GM12878 (cell line): Measurements from ENCODE around the gene PIMREG. TPM values are rescaled to one million over a fixed set of nuclear protein-coding genes. Genes with fewer than 3 reads are reported as not detected.

Source experiments
- BACH1 ChIP-seq: fragments of 450-650 bp; IDR thresholded peaks from 2 replicates; pipeline ENCODE4 v1.6.1; 2017; ENCODE audit warnings: mild to moderate bottlenecking, borderline replicate concordance
- BHLHE40 ChIP-seq, 2 experiments: fragments of 450-650 bp in 1 of 2; IDR thresholded peaks; 2 replicates each; pipeline ENCODE4 v1.6.1; 2011 to 2017; ENCODE audit warnings: low read depth in 2 of 2, borderline replicate concordance in 1 of 2, improper control_type of control experiment in 1 of 2, low read length in 1 of 2, mild to moderate bottlenecking in 1 of 2
- CBFB ChIP-seq: IDR thresholded peaks from 2 replicates; pipeline ENCODE4 v1.6.1; 2016; ENCODE audit warnings: antibody characterized with exemption, low read depth
- CBX3 ChIP-seq: fragments of 200-600 bp; sonication (generic); IDR thresholded peaks from 2 replicates; pipeline ENCODE4 v1.6.1; 2016; ENCODE audit warnings: low read depth, borderline replicate concordance
- CEBPZ ChIP-seq: fragments of 150-350 bp; IDR thresholded peaks from 2 replicates; pipeline ENCODE4 v1.6.1; 2016; ENCODE audit warnings: low read depth, low read length
- EED ChIP-seq: sonication (generic); IDR thresholded peaks from 2 replicates; pipeline ENCODE4 v1.6.1; 2016; ENCODE audit warnings: antibody characterized with exemption, low read depth
- IKZF2 ChIP-seq, 2 experiments: fragments of 450-650 bp; IDR thresholded peaks; 2 replicates each; pipeline ENCODE4 v1.6.1; 2017; ENCODE audit warnings: mild to moderate bottlenecking in 2 of 2, moderate library complexity in 2 of 2
- IRF4 ChIP-seq: IDR thresholded peaks from 2 replicates; pipeline ENCODE4 v1.6.1; 2011; ENCODE audit warnings: low read depth, low read length
- MTA2 ChIP-seq: fragments of 450-650 bp; IDR thresholded peaks from 2 replicates; pipeline ENCODE4 v1.6.1; 2016; ENCODE audit warnings: low read depth, mild to moderate bottlenecking, moderate library complexity
- MYB ChIP-seq: fragments of 150-350 bp; IDR thresholded peaks from 2 replicates; pipeline ENCODE4 v1.6.1; 2014; ENCODE audit warnings: mild to moderate bottlenecking, low read depth, low read length, borderline replicate concordance
- NR2C2 ChIP-seq: IDR thresholded peaks from 2 replicates; pipeline ENCODE4 v1.6.1; 2011; ENCODE audit warnings: borderline replicate concordance, low read depth; ENCODE audit not compliant: control insufficient read depth, insufficient read length
- NR2F1 ChIP-seq: fragments of 450-650 bp; conservative IDR thresholded peaks from 2 replicates; pipeline ENCODE4 v1.6.1; 2017; ENCODE audit warnings: mild to moderate bottlenecking
- PKNOX1 ChIP-seq: fragments of 450-650 bp; IDR thresholded peaks from 2 replicates; pipeline ENCODE4 v1.6.1; 2016; ENCODE audit warnings: mild to moderate bottlenecking
- SPI1 ChIP-seq: IDR thresholded peaks from 2 replicates; pipeline ENCODE4 v1.6.1; 2011; ENCODE audit warnings: low read depth, mild to moderate bottlenecking, low read length, moderate library complexity, borderline replicate concordance; ENCODE audit not compliant: insufficient read depth
- SREBF2 ChIP-seq: IDR thresholded peaks from 2 replicates; pipeline ENCODE4 v1.6.1; 2012; ENCODE audit warnings: mild to moderate bottlenecking, low read length
- STAT1 ChIP-seq: fragments of 450-650 bp; conservative IDR thresholded peaks from 2 replicates; pipeline ENCODE4 v1.6.1; 2014; ENCODE audit warnings: antibody characterized with exemption, mild to moderate bottlenecking
- SUZ12 ChIP-seq: fragments of 200-600 bp; sonication (generic); IDR thresholded peaks from one replicate; pipeline ENCODE4 v1.6.1; 2018; ENCODE audit warnings: antibody characterized with exemption, mild to moderate bottlenecking; ENCODE audit not compliant: unreplicated experiment
- YY1 ChIP-seq: IDR thresholded peaks from 2 replicates; pipeline ENCODE4 v1.6.1; 2011; ENCODE audit warnings: low read depth, mild to moderate bottlenecking, low read length
- ZBTB4 ChIP-seq: fragments of 450-650 bp; formaldehyde crosslinking; IDR thresholded peaks from 2 replicates; pipeline ENCODE4 v1.4.0; 2022; ENCODE audit warnings: mild to moderate bottlenecking, moderate library complexity
- ZNF207 ChIP-seq: fragments of 450-650 bp; IDR thresholded peaks from 2 replicates; pipeline ENCODE4 v1.6.1; 2014; ENCODE audit warnings: antibody characterized with exemption, mild to moderate bottlenecking, borderline replicate concordance
- polyA plus RNA-seq, 11 experiments: library from polyadenylated mRNA; depleted of rRNA in 4 of 11; unstranded in 6 of 11; stranded (reverse) in 5 of 11; fragments of >200 nt; fragmentation: Nextera tagmentation in 4 of 11; fragmentation: Illumina TruSeq in 1 of 11; extraction: Ambion mirVana in 4 of 11; extraction: Trizol in 1 of 11; gene quantifications; 1 replicate in 1 of 11; 2 replicates in 10 of 11; pipeline versions ENCODE4 v1.2.1 to v1.2.3, GENCODE V29; 2011 to 2016; ENCODE audit warnings: inconsistent platforms in 2 of 11, missing spikeins in 2 of 11, low read depth in 1 of 11
- total RNA-seq, 4 experiments: library from RNA; depleted of rRNA in 3 of 4; stranded (reverse); fragments of >200 nt in 3 of 4; fragmentation: Illumina TruSeq in 1 of 4; extraction: Trizol in 1 of 4; gene quantifications; 2 replicates each; pipeline versions ENCODE4 v1.2.1 to v1.2.3, GENCODE V29; 2013 to 2021
- TF ChIP-seq, protein P1 (sequence below): IDR thresholded peaks from 2 replicates; pipeline ENCODE4 v1.6.1; 2012; ENCODE audit warnings: low read length, inconsistent platforms

PIMREG gene
- total and polyA plus RNA-seq, 10 of the 15 experiments (the other 5 are each of a cell fraction or from before 2014, with no cell fraction given) = 2.8 to 35.8 (median 25.2) TPM

DNA sequence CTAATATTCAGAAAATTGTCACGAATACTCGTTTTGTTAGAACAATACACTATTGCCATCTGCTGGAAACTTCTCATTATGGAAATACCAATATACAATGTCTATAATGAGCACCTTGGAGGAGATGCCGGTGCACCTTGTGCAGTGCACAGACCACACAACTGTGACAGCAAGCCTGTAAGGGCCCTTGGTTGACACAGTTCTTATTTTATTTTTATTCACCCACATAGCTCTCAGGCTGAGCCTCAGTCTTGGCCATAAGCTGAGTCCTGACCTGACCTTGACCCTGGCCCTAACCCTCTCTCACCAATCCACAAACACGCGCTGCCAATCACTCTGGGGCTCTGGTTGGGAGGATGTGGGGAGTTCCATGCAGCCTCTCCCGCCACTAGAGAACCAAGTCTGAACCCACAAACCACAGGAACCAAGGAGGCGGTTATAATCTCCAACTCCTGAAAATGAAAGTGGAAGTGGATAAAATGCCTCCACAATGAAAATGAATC lies 16.9 kb upstream of the PIMREG start (continued):
- TF ChIP-seq ZBTB4 (CRISPR knock-in tag) (no peak), SREBF2 (no peak), NR2F1 (peak; percentile 90), IRF4 (no peak), ZNF207 (no peak), CBFB (peak; percentile 82), NR2C2 (no peak), YY1 (no peak), STAT1 (no peak), BHLHE40 (IDR thresholded peaks at IDR 0.05; ENCODE audit: borderline replicate concordance in 1 of 2, low read depth in 2 of 2, low read length in 1 of 2) (peak in 1 of 2 experiments; percentile 14; a peak in 1 of 4 replicates), PKNOX1 (peak; percentile 89), MTA2 (peak; percentile 32; the same call in 1 of the 2 replicates), CBX3 (no peak), CEBPZ (no peak), BACH1 (no peak), EED (peak; percentile 78), SPI1 (peak; percentile 13; the same call in 1 of the 2 replicates), SUZ12 (no peak), IKZF2 (IDR thresholded peaks at IDR 0.05) (peak; percentile 82 to 84), MYB (no peak)
- TF ChIP-seq, protein P1, sequence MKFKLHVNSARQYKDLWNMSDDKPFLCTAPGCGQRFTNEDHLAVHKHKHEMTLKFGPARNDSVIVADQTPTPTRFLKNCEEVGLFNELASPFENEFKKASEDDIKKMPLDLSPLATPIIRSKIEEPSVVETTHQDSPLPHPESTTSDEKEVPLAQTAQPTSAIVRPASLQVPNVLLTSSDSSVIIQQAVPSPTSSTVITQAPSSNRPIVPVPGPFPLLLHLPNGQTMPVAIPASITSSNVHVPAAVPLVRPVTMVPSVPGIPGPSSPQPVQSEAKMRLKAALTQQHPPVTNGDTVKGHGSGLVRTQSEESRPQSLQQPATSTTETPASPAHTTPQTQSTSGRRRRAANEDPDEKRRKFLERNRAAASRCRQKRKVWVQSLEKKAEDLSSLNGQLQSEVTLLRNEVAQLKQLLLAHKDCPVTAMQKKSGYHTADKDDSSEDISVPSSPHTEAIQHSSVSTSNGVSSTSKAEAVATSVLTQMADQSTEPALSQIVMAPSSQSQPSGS = no peak
